HG03520 (cell line): Measurements from ENCODE around the gene THSD7B.
"Not testable (repeated sequence)": the region's sequence is repeated elsewhere in the genome, so short reads cannot be mapped to it uniquely, and the experiment has no call there.

Experiments used
- ATAC-seq: cut with Tn5 transposase; IDR thresholded peaks from one replicate; pipeline ENCODE4 v1.9.1; 2021; ENCODE audit warnings: mild to moderate bottlenecking, moderate library complexity; ENCODE audit not compliant: unreplicated experiment

Gene THSD7B

GRCh38 chr2:136765256-136766072, at the start of gene THSD7B:
TSS of gene THSD7B (plus strand) at chr2:136765545. CDS start at chr2:136882179, 116,634 bp downstream.
- no peak for ATAC-seq

DNA sequence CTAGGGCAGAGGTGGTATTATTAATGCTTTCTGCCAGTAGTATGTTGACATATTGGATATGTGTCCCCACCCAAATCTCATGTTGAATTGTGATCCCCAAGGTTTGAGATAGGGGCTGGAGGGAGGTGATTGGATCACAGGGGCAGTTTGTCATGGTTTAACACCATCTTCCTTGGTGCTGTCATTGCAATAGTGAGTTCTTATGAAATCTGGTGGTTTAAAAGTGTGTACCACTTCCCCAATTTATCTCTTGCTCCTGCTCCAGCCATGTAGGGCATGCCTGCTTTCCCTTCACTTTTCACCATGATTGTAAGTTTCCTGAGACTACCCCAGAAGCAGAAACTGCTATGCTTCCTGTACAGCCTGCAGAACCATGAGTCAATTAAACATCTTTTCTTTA, 47.1 kb upstream of the THSD7B start:
- ATAC-seq = no peak

- no peak for ATAC-seq
Observed at GRCh38 chr2:136727973-136728699, 37.2 kb upstream of the THSD7B start.

- ATAC-seq = no peak
Observed at GRCh38 chr2:136736236-136736635, 29.1 kb upstream of the THSD7B start.

DNA sequence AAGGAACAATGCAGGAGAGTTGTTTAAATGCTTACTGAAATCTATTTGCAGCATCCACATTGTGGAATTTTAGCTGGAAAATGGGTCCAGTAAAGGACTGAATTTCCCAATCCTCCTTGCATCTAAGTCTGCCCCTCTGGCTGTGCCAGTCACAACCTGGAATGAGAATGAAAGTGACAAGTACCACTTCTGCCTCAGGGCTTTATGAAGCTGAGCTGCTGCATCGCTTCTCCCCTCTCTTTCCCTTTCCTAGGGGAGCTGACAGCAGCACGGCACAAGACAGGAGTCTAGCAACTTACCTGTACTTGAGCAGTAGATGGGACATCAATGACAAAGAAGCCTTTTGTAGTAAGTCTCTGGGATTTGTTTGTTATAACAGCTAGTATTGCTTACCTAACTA, 27.3 kb upstream of the THSD7B start:
- no peak for ATAC-seq

DNA sequence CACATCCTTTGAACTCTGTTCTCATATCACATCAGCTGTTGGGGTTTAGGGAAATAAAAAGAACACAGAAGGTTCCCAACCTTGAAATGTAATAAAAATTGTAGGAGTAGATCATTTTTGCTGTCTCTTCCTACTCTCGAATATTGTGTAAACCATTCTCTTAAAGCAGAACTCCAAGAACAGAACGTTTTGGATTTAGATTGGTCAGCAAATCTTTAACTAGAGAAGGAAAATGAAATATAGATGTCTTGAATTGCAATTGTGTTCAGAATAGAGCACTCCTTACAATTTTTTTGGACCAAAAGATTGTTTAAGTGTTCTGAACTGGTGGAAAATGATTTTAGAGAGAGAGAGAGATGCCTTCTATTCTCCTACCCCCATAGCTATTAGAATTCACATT, 23.9 kb upstream of the THSD7B start:
- no peak for ATAC-seq

GRCh38 chr2:136750065-136750464, 15.3 kb upstream of the THSD7B start:
- no peak for ATAC-seq

- ATAC-seq = no peak
Observed at GRCh38 chr2:136751406-136751805, 13.9 kb upstream of the THSD7B start.

DNA sequence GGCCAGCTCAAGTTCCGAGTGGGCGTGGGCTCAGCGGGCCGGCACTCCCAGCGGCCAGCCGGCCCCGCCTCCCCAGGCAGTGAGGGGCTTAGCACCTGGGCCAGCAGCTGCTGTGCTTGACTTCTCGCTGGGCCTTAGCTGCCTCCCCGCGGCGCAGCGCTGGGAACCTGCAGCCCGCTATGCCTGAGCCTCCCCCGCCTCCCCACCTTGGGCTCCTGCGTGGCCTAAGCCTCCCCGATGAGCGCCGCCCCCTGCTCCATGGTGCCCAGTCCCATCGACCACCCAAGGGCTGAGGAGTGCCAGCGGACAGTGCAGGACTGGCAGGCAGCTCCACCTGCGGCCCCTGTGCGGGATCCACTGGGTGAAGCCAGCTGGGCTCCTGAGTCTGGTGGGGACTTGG, 6.8 kb upstream of the THSD7B start:
- not testable (repeated sequence) for ATAC-seq

- no peak for ATAC-seq
Observed at GRCh38 chr2:136764452-136765255, 691 bp upstream of the THSD7B start.

GRCh38 chr2:136766073-136766404, 694 bp downstream of the THSD7B start:
- no peak for ATAC-seq

DNA sequence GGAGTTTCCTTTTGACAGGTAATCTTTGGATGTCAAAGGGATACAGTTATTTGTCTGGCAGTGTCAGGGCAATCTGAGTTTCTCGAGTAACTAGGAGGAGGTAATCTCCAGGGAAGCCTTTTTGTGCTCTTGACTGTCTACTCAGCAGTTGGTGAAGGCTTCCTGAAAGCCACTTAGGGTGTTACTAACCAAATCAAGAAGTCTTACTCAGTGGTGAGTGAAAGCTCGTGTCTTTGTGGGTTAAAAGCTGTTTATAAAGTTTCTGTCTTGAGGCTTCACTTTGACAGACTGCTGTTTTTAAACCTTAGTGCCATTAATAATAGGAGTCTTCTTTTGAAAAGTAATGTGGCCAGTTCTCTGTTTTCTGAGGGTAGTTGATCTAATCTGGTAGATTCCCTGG, 1.7 kb downstream of the THSD7B start:
- ATAC-seq = no peak

DNA sequence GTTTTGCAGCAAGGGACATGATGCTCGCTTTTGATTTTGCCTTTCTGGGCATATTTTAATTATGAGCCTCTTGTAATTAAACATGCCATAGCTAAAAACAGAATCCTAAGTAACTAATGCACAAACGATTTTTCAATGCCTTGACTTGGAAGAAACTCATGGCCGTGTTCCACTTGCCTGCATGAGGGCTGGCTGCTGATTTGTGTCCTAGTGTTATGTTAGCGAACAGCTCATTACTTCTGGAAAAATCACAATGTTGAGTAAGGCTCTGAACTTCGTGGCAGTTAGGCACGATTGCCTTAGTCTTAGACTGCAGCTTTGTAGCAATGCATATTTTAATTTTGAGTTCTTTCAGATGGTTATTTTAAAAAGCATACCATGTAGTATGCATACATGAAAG, 4.5 kb downstream of the THSD7B start:
- no peak for ATAC-seq

DNA sequence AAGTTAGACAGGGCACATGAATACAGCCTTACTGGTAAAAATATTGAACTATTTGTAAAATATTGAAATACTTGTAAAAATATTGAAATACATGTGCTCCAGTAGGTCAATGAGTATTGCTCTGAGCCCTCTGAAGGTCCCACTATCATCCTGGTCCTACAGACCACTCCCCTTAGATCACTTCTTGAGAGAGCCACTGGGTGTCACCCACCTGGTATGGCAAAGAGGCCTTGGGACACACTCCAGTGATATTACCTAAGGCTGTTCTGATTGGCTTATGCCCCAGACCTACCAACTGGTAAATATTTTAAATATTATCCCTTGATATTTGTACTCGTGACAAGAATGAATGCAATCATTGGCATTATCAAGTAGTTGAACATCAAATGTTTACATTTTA, 5.0 kb downstream of the THSD7B start:
- no peak for ATAC-seq

DNA sequence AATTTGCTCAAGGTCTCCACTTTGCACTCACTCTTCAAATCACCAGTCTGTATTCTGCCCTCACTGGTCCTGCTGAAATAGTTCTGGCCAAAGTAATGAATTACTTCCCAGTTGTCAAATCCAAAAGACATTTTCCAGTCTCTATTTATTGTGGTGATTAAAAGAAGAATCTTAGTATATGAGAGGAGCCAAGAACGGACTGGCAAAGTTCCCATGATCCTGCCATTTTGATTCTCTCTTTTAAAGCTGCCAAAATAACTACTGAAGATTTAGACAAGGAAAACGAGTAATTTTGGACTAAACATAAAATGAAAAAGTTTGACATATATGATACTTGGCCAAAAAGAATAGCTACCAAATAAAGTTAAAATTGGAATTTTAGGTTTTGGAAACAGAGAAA, 12.0 kb downstream of the THSD7B start:
- no peak for ATAC-seq

- ATAC-seq = peak; percentile 49
Observed at GRCh38 chr2:136783856-136784255, 18.5 kb downstream of the THSD7B start.

- ATAC-seq = no peak
Observed at GRCh38 chr2:136785215-136785614, 19.9 kb downstream of the THSD7B start.

- no peak for ATAC-seq
Observed at GRCh38 chr2:136787970-136788369, 22.6 kb downstream of the THSD7B start.

DNA sequence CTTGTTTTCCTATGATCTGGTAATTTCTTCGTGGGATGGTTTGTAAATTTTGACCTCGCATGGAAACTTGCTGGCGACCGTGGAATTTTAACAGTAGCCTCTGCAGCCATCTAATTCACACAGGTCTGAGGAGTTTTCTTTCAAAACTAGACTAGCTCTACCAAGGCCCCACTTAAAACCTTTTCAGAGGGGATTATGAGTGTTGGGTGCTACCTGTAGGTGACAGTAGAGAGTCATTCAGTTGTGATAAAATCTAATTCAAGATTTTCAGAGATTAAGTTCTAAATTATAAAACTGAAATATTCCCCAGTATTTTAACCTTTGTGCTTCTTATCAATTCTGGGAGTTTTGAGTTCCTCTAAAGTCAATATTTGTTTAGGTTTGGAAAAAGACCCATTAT, 31.0 kb downstream of the THSD7B start:
- no peak for ATAC-seq

DNA sequence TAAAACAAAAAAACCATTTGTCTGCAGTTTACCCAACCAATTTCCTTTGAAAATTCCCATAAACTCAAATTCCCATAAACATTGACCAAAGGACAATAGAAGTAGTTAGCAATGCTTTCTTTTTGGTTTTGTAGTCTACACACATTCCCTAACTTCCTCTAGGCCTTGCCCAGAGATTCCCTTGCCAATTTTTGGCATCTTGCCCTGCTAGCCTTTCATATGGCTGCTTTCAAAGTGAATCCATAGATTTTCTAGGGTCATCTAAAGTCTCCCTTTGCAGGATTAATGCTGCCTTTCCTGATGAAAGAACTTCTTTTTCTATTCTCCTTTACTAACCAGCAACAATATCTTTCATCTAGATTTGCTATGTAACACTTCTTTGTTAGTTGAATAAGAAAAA, 33.4 kb downstream of the THSD7B start:
- ATAC-seq = no peak

- no peak for ATAC-seq
Observed at GRCh38 chr2:136801661-136802060, 36.3 kb downstream of the THSD7B start.

GRCh38 chr2:136809998-136810397, 44.7 kb downstream of the THSD7B start:
- ATAC-seq = no peak
